ENCODE data around the gene ESR1. TPM values are rescaled to one million over a fixed set of nuclear protein-coding genes. Genes with fewer than 3 reads are reported as not detected.

Gene ESR1
- total and polyA plus RNA-seq, 2 donors from 2014 or later: 1.1 to 5.2 TPM

- intact Hi-C loops (cut with DNase I): no loop called here
- FAIRE-seq: no peak
- TF ChIP-seq, protein P1, sequence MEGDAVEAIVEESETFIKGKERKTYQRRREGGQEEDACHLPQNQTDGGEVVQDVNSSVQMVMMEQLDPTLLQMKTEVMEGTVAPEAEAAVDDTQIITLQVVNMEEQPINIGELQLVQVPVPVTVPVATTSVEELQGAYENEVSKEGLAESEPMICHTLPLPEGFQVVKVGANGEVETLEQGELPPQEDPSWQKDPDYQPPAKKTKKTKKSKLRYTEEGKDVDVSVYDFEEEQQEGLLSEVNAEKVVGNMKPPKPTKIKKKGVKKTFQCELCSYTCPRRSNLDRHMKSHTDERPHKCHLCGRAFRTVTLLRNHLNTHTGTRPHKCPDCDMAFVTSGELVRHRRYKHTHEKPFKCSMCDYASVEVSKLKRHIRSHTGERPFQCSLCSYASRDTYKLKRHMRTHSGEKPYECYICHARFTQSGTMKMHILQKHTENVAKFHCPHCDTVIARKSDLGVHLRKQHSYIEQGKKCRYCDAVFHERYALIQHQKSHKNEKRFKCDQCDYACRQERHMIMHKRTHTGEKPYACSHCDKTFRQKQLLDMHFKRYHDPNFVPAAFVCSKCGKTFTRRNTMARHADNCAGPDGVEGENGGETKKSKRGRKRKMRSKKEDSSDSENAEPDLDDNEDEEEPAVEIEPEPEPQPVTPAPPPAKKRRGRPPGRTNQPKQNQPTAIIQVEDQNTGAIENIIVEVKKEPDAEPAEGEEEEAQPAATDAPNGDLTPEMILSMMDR (IDR thresholded peaks at IDR 0.05; ENCODE audit: borderline replicate concordance, extremely low read depth, insufficient read depth): no peak
Observed at GRCh38 chr6:151877458-151877857, 70.0 kb downstream of the ESR1 start.

GRCh38 chr6:151881231-151881630 lies 73.7 kb downstream of the ESR1 start:
- H3K36me3 ChIP-seq (ENCODE audit: control insufficient read depth in 2 of 3, insufficient read depth in 3 of 3, low read length in 3 of 3): no peaks in the 10 kb centered on the region
- TF ChIP-seq, protein P1 (IDR thresholded peaks at IDR 0.05; ENCODE audit: borderline replicate concordance, extremely low read depth, insufficient read depth): no peak
- H3K27ac ChIP-seq (ENCODE audit: low read depth in 2 of 2, low read length in 2 of 2): no peak overlapping the region
- no peaks in the 10 kb centered on the region for H3K27me3 ChIP-seq (ENCODE audit: control insufficient read depth, insufficient read depth, low read length)
- no peak for DNase-seq
- H3K4me1 ChIP-seq (ENCODE audit: control insufficient read depth in 2 of 3, insufficient read depth in 2 of 3, low read depth in 1 of 3, low read length in 3 of 3): no peaks in the 10 kb centered on the region
- no peaks in the 10 kb centered on the region for H3K9me3 ChIP-seq (ENCODE audit: control insufficient read depth in 2 of 3, insufficient read depth in 1 of 3, low read length in 3 of 3)
- FAIRE-seq: no peak
- intact Hi-C loops (cut with DNase I): no loop called here
- H3K9ac ChIP-seq (ENCODE audit: low read length in 3 of 3): no peak overlapping the region
- H3K4me3 ChIP-seq (ENCODE audit: low read length in 3 of 3): no peak overlapping the region

More at GRCh38 chr6:151877458-151877857, 70.0 kb downstream of the ESR1 start:
- H3K27ac ChIP-seq (ENCODE audit: low read depth in 2 of 2, low read length in 2 of 2): no peak overlapping the region
- no peak for DNase-seq
- H3K9ac ChIP-seq (ENCODE audit: low read length in 3 of 3): no peak overlapping the region
- no peaks in the 10 kb centered on the region for H3K27me3 ChIP-seq (ENCODE audit: control insufficient read depth, insufficient read depth, low read length)
- no peaks in the 10 kb centered on the region for H3K36me3 ChIP-seq (ENCODE audit: control insufficient read depth in 2 of 3, insufficient read depth in 3 of 3, low read length in 3 of 3)
- no peaks in the 10 kb centered on the region for H3K4me1 ChIP-seq (ENCODE audit: control insufficient read depth in 2 of 3, insufficient read depth in 2 of 3, low read depth in 1 of 3, low read length in 3 of 3)
- H3K4me3 ChIP-seq (ENCODE audit: low read length in 3 of 3): no peak overlapping the region
- H3K9me3 ChIP-seq (ENCODE audit: control insufficient read depth in 2 of 3, insufficient read depth in 1 of 3, low read length in 3 of 3): no peaks in the 10 kb centered on the region

DNA sequence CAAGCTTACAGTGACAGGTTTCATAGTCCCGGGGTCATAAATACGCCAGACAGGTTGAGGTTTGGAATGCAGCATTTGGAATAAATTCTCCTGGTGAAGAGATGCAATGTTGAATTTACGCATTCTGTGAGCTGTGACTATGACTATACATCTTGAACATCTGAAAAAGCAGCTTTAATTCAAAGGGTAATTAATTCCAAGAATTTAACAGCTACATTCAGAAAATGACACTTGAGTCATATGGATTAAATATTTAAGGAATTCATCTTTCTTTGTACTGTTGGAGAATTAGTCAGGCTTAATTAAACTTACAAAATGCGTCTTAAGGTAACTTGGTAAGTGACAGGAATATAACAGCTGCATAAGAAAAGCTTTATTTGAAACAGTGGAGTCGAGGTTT lies 74.7 kb downstream of the ESR1 start:
- FAIRE-seq (no peak), DNase-seq (no peak)
- no peak overlapping the region for H3K9ac ChIP-seq (ENCODE audit: low read length in 3 of 3)
- H3K27ac ChIP-seq (ENCODE audit: low read depth in 2 of 2, low read length in 2 of 2): no peak overlapping the region
- H3K4me3 ChIP-seq (ENCODE audit: low read length in 3 of 3): no peak overlapping the region
- no peaks in the 10 kb centered on the region for H3K4me1 ChIP-seq (ENCODE audit: control insufficient read depth in 2 of 3, insufficient read depth in 2 of 3, low read depth in 1 of 3, low read length in 3 of 3)
- H3K27me3 ChIP-seq (ENCODE audit: control insufficient read depth, insufficient read depth, low read length): no peaks in the 10 kb centered on the region
- H3K36me3 ChIP-seq (ENCODE audit: control insufficient read depth in 2 of 3, insufficient read depth in 3 of 3, low read length in 3 of 3): no peaks in the 10 kb centered on the region
- H3K9me3 ChIP-seq (ENCODE audit: control insufficient read depth in 2 of 3, insufficient read depth in 1 of 3, low read length in 3 of 3): no peaks in the 10 kb centered on the region
- intact Hi-C loops (cut with DNase I): no loop called here
- TF ChIP-seq, protein P1 (IDR thresholded peaks at IDR 0.05; ENCODE audit: borderline replicate concordance, extremely low read depth, insufficient read depth): no peak

DNA sequence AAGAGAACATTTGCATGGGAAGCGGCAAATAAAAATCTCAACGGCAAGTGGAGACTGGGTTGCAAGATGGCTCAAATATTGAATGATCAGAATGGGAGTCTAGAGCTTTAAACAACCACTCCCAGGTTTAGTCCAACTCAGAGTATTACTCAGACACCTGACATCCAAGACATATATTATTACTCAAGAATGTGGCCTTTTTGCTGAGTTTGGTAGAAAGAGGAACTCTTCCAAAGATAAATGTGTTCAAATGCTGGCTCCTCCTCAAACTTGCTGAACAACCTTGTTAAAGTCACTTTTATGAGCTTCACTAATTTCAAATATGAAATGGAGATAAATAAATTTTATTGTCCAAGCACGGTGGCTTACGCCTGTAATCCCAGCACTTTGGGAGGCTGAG lies 77.8 kb downstream of the ESR1 start:
- intact Hi-C loops (cut with DNase I): no loop called here
- H3K27ac ChIP-seq (ENCODE audit: low read depth in 2 of 2, low read length in 2 of 2): no peak overlapping the region
- H3K9me3 ChIP-seq (ENCODE audit: control insufficient read depth in 2 of 3, insufficient read depth in 1 of 3, low read length in 3 of 3): no peaks in the 10 kb centered on the region
- H3K36me3 ChIP-seq (ENCODE audit: control insufficient read depth in 2 of 3, insufficient read depth in 3 of 3, low read length in 3 of 3): no peaks in the 10 kb centered on the region
- DNase-seq (no peak), FAIRE-seq (no peak)
- H3K9ac ChIP-seq (ENCODE audit: low read length in 3 of 3): no peak overlapping the region
- H3K4me1 ChIP-seq (ENCODE audit: control insufficient read depth in 2 of 3, insufficient read depth in 2 of 3, low read depth in 1 of 3, low read length in 3 of 3): no peaks in the 10 kb centered on the region
- TF ChIP-seq, protein P1 (IDR thresholded peaks at IDR 0.05; ENCODE audit: borderline replicate concordance, extremely low read depth, insufficient read depth): no peak
- H3K4me3 ChIP-seq (ENCODE audit: low read length in 3 of 3): no peak overlapping the region
- no peaks in the 10 kb centered on the region for H3K27me3 ChIP-seq (ENCODE audit: control insufficient read depth, insufficient read depth, low read length)

Measured in kidney (tissue), 14 donors.